WTC11 (cell line): ENCODE results near the gene RBM24.

ENCODE experiments used
- CBFB ChIP-seq: sonication (generic); formaldehyde crosslinking; IDR thresholded peaks from 2 replicates; pipeline ENCODE4 v1.8.1; 2022; ENCODE audit warnings: mild to moderate bottlenecking, low read depth, missing genetic modification reagents
- ETV6 ChIP-seq: sonication (generic); formaldehyde crosslinking; IDR thresholded peaks from 2 replicates; pipeline ENCODE4 v1.8.1; 2022; ENCODE audit warnings: mild to moderate bottlenecking, missing genetic modification reagents
- GTF2I ChIP-seq: fragments of 250-450 bp; sonication (Bioruptor Pico); conservative IDR thresholded peaks from 2 replicates; pipeline ENCODE4 v1.4.0; 2021; ENCODE audit warnings: mild to moderate bottlenecking
- JUN ChIP-seq: sonication (generic); formaldehyde crosslinking; IDR thresholded peaks from 2 replicates; pipeline ENCODE4 v1.8.0; 2023; ENCODE audit warnings: mild to moderate bottlenecking, missing genetic modification reagents
- KAT7 ChIP-seq: sonication (generic); formaldehyde crosslinking; IDR thresholded peaks from 2 replicates; pipeline ENCODE4 v1.8.1; 2023; ENCODE audit warnings: missing genetic modification reagents, mild to moderate bottlenecking, borderline replicate concordance
- NFE2L1 ChIP-seq: sonication (generic); formaldehyde crosslinking; IDR thresholded peaks from 2 replicates; pipeline ENCODE4 v1.8.1; 2023; ENCODE audit warnings: missing genetic modification reagents
- NR1H2 ChIP-seq: sonication (generic); formaldehyde crosslinking; IDR thresholded peaks from 2 replicates; pipeline ENCODE4 v1.9.0; 2021; ENCODE audit warnings: mild to moderate bottlenecking, moderate library complexity, missing genetic modification reagents
- NR3C1 ChIP-seq: sonication (generic); formaldehyde crosslinking; conservative IDR thresholded peaks from 2 replicates; pipeline ENCODE4 v1.8.1; 2023; ENCODE audit warnings: low read depth, mild to moderate bottlenecking, missing genetic modification reagents
- RELA ChIP-seq: sonication (generic); formaldehyde crosslinking; IDR thresholded peaks from 2 replicates; pipeline ENCODE4 v1.8.1; 2022; ENCODE audit warnings: missing genetic modification reagents, mild to moderate bottlenecking, borderline replicate concordance
- ZNF423 ChIP-seq: fragments of 250-450 bp; sonication (Bioruptor Pico); IDR thresholded peaks from 2 replicates; pipeline ENCODE4 v2.1.2; 2022; ENCODE audit warnings: mild to moderate bottlenecking, moderate library complexity
- TF ChIP-seq, protein P1 (sequence below): sonication (generic); formaldehyde crosslinking; IDR thresholded peaks from 2 replicates; pipeline ENCODE4 v1.8.1; 2023; ENCODE audit warnings: mild to moderate bottlenecking, missing genetic modification reagents, borderline replicate concordance
- TF ChIP-seq, protein P2 (sequence below): fragments of 200-600 bp; IDR thresholded peaks from 2 replicates; pipeline ENCODE4 v1.8.0; 2022; ENCODE audit warnings: antibody characterized with exemption
- TF ChIP-seq, protein P3 (sequence below): sonication (generic); formaldehyde crosslinking; conservative IDR thresholded peaks from 2 replicates; pipeline ENCODE4 v1.8.1; 2023; ENCODE audit warnings: mild to moderate bottlenecking, low read depth, missing genetic modification reagents, moderate library complexity
- TF ChIP-seq, protein P4 (sequence below): sonication (generic); formaldehyde crosslinking; IDR thresholded peaks from 2 replicates; pipeline ENCODE4 v1.8.0; 2022; ENCODE audit warnings: mild to moderate bottlenecking, missing genetic modification reagents

DNA sequence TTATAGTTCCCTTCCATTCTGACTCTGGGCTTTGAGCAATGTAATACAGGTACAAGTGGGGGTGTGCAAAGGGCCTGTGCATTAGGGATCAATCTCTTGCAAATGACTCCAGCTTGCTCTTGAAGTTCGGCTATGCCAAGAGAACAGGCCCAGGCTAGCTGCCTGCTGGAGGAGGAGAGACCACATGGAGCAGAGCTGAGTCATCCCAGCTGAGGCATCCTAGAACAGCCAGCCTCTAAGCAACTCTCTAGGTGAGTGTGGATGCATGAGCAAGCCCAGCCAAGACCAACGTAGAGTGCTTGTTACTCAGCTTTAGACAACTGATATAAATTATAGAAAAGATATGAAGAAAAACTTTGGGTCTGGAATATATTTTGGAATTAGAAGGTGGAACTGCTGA lies 47.6 kb upstream of the RBM24 start:
- TF ChIP-seq, protein P1, sequence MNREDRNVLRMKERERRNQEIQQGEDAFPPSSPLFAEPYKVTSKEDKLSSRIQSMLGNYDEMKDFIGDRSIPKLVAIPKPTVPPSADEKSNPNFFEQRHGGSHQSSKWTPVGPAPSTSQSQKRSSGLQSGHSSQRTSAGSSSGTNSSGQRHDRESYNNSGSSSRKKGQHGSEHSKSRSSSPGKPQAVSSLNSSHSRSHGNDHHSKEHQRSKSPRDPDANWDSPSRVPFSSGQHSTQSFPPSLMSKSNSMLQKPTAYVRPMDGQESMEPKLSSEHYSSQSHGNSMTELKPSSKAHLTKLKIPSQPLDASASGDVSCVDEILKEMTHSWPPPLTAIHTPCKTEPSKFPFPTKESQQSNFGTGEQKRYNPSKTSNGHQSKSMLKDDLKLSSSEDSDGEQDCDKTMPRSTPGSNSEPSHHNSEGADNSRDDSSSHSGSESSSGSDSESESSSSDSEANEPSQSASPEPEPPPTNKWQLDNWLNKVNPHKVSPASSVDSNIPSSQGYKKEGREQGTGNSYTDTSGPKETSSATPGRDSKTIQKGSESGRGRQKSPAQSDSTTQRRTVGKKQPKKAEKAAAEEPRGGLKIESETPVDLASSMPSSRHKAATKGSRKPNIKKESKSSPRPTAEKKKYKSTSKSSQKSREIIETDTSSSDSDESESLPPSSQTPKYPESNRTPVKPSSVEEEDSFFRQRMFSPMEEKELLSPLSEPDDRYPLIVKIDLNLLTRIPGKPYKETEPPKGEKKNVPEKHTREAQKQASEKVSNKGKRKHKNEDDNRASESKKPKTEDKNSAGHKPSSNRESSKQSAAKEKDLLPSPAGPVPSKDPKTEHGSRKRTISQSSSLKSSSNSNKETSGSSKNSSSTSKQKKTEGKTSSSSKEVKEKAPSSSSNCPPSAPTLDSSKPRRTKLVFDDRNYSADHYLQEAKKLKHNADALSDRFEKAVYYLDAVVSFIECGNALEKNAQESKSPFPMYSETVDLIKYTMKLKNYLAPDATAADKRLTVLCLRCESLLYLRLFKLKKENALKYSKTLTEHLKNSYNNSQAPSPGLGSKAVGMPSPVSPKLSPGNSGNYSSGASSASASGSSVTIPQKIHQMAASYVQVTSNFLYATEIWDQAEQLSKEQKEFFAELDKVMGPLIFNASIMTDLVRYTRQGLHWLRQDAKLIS (CRISPR knock-in tag) = no peak
- TF ChIP-seq ZNF423 = no peak
- no peak for TF ChIP-seq GTF2I
- TF ChIP-seq, protein P2, sequence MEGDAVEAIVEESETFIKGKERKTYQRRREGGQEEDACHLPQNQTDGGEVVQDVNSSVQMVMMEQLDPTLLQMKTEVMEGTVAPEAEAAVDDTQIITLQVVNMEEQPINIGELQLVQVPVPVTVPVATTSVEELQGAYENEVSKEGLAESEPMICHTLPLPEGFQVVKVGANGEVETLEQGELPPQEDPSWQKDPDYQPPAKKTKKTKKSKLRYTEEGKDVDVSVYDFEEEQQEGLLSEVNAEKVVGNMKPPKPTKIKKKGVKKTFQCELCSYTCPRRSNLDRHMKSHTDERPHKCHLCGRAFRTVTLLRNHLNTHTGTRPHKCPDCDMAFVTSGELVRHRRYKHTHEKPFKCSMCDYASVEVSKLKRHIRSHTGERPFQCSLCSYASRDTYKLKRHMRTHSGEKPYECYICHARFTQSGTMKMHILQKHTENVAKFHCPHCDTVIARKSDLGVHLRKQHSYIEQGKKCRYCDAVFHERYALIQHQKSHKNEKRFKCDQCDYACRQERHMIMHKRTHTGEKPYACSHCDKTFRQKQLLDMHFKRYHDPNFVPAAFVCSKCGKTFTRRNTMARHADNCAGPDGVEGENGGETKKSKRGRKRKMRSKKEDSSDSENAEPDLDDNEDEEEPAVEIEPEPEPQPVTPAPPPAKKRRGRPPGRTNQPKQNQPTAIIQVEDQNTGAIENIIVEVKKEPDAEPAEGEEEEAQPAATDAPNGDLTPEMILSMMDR = no peak
- no peak for TF ChIP-seq NR3C1 (CRISPR knock-in tag)
- no peak for TF ChIP-seq RELA (CRISPR knock-in tag)
- TF ChIP-seq JUN (CRISPR knock-in tag) = no peak
- TF ChIP-seq NR1H2 (CRISPR knock-in tag) = no peak
- no peak for TF ChIP-seq CBFB (CRISPR knock-in tag)
- no peak for TF ChIP-seq KAT7 (CRISPR knock-in tag)
- no peak for TF ChIP-seq NFE2L1 (CRISPR knock-in tag)
- TF ChIP-seq, protein P3, sequence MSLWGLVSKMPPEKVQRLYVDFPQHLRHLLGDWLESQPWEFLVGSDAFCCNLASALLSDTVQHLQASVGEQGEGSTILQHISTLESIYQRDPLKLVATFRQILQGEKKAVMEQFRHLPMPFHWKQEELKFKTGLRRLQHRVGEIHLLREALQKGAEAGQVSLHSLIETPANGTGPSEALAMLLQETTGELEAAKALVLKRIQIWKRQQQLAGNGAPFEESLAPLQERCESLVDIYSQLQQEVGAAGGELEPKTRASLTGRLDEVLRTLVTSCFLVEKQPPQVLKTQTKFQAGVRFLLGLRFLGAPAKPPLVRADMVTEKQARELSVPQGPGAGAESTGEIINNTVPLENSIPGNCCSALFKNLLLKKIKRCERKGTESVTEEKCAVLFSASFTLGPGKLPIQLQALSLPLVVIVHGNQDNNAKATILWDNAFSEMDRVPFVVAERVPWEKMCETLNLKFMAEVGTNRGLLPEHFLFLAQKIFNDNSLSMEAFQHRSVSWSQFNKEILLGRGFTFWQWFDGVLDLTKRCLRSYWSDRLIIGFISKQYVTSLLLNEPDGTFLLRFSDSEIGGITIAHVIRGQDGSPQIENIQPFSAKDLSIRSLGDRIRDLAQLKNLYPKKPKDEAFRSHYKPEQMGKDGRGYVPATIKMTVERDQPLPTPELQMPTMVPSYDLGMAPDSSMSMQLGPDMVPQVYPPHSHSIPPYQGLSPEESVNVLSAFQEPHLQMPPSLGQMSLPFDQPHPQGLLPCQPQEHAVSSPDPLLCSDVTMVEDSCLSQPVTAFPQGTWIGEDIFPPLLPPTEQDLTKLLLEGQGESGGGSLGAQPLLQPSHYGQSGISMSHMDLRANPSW = no peak
- TF ChIP-seq, protein P4, sequence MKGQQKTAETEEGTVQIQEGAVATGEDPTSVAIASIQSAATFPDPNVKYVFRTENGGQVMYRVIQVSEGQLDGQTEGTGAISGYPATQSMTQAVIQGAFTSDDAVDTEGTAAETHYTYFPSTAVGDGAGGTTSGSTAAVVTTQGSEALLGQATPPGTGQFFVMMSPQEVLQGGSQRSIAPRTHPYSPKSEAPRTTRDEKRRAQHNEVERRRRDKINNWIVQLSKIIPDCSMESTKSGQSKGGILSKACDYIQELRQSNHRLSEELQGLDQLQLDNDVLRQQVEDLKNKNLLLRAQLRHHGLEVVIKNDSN (CRISPR knock-in tag) = no peak
- TF ChIP-seq ETV6 (CRISPR knock-in tag) = no peak
